Fibroblast of lung (primary cell): ENCODE results near the gene ABR.

Experiments
- CTCF ChIP-seq, 2 donors: IDR thresholded peaks in 1 of 2; conservative IDR thresholded peaks in 1 of 2; 1 replicate in 1 of 2; 2 replicates in 1 of 2; pipeline ENCODE4 v1.5.1; 2011 to 2012; ENCODE audit warnings: low read length in 2 of 2, control low read depth in 1 of 2, inconsistent platforms in 1 of 2, low read depth in 1 of 2, mild to moderate bottlenecking in 1 of 2
- EZH2 ChIP-seq: IDR thresholded peaks from 2 replicates; pipeline ENCODE4 v1.5.1; 2012; ENCODE audit warnings: low read length, control low read depth, mild to moderate bottlenecking; ENCODE audit errors: missing control alignments

DNA sequence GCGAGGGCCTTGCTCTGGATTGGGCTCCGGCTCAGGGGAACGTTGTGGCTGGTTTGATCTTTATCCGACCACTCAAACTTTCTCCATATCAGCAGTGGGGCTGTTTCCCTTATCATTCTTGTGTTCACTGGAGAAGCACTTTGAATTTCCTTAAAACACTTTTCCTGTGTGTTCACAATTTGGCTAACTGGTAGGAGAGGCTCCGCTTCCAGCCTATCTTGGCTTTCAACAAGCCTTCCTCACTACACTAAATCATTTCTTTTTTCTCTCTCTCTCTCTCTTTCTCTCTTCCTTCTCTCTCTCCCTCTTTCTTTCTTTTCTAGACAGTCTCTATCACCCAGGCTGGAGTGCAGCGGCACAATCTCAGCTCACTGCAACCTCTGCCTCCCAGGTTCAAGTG is 43.0 kb downstream of the ABR start:
- TF ChIP-seq CTCF (conservative IDR thresholded peaks at IDR 0.05 in 1 of 2, IDR thresholded peaks at IDR 0.05 in 1 of 2; ENCODE audit: low read depth in 1 of 2, low read length in 2 of 2): no peak
- no peak for TF ChIP-seq EZH2
